Subcutaneous abdominal adipose tissue (tissue), 5 donors: ENCODE results near the gene RHOT1.
"Not testable (repeated sequence)": the region's sequence is repeated elsewhere in the genome, so short reads cannot be mapped to it uniquely, and the experiment has no call there.

Experiments
- H3K27ac ChIP-seq: one replicate; pipeline ENCODE4 v1.7.0; 2013; ENCODE audit warnings: low read depth, mild to moderate bottlenecking, inconsistent platforms, low read length, moderate library complexity
- H3K27me3 ChIP-seq, 5 donors: one replicate each; pipeline ENCODE4 v1.7.0; 2013; ENCODE audit warnings: low read length in 5 of 5, inconsistent platforms in 1 of 5; ENCODE audit not compliant: control insufficient read depth in 5 of 5, insufficient read depth in 4 of 5
- H3K36me3 ChIP-seq, 5 donors: one replicate each; pipeline ENCODE4 v1.7.0; 2013; ENCODE audit warnings: low read length in 5 of 5; ENCODE audit not compliant: control insufficient read depth in 5 of 5, insufficient read depth in 5 of 5
- H3K4me1 ChIP-seq, 5 donors: one replicate each; pipeline ENCODE4 v1.7.0; 2013; ENCODE audit warnings: low read length in 5 of 5, mild to moderate bottlenecking in 3 of 5, moderate library complexity in 1 of 5; ENCODE audit not compliant: control insufficient read depth in 5 of 5, insufficient read depth in 5 of 5
- H3K4me3 ChIP-seq, 5 donors: one replicate each; pipeline ENCODE4 v1.7.0; 2013; ENCODE audit warnings: low read length in 5 of 5, low read depth in 1 of 5
- H3K9ac ChIP-seq, 5 donors: one replicate each; pipeline ENCODE4 v1.7.0; 2013; ENCODE audit warnings: low read length in 5 of 5, mild to moderate bottlenecking in 4 of 5, moderate library complexity in 3 of 5
- H3K9me3 ChIP-seq, 5 donors: one replicate each; pipeline ENCODE4 v1.7.0; 2013; ENCODE audit warnings: low read length in 5 of 5; ENCODE audit not compliant: control insufficient read depth in 5 of 5
- donor health status: healthy.
- donor health status: healthy.
- donor health status: healthy.
- donor health status: healthy.
- donor health status: healthy.

The RHOT1 gene

GRCh38 chr17:32241640-32242039 lies 99.3 kb downstream of the RHOT1 start:
- no peaks in the 10 kb centered on the region for H3K36me3 ChIP-seq
- peak overlapping the region in 2 of 5 donors; percentile 40 to 48 for H3K9ac ChIP-seq
- H3K27ac ChIP-seq: no peak overlapping the region
- no peaks in the 10 kb centered on the region for H3K9me3 ChIP-seq
- no peak overlapping the region for H3K4me3 ChIP-seq
- peaks cover 0 to 38% (median 24%) of the 10 kb centered on the region in 5 donors for H3K4me1 ChIP-seq
- H3K27me3 ChIP-seq: no peaks in the 10 kb centered on the region

GRCh38 chr17:32249475-32249874 lies 107.2 kb downstream of the RHOT1 start:
- H3K9ac ChIP-seq: no peak overlapping the region
- H3K36me3 ChIP-seq: no peaks in the 10 kb centered on the region
- no peak overlapping the region for H3K27ac ChIP-seq
- no peaks in the 10 kb centered on the region for H3K9me3 ChIP-seq
- peaks cover 0 to 2% (median 0%) of the 10 kb centered on the region in 5 donors for H3K4me1 ChIP-seq
- H3K4me3 ChIP-seq: no peak overlapping the region
- H3K27me3 ChIP-seq: no peaks in the 10 kb centered on the region

- Histone ChIP-seq H3K36me3 (no peaks in the 10 kb centered on the region), H3K27me3 (no peaks in the 10 kb centered on the region), H3K9me3 (no peaks in the 10 kb centered on the region), H3K27ac (no peak overlapping the region), H3K9ac (no peak overlapping the region), H3K4me3 (no peak overlapping the region), H3K4me1 (peaks cover 4 to 20% (median 15%) of the 10 kb centered on the region in 5 donors)
These were observed 110.9 kb downstream of the RHOT1 start for GRCh38 chr17:32253117-32253611.

GRCh38 chr17:32256012-32256700 lies 113.9 kb downstream of the RHOT1 start:
- H3K36me3 ChIP-seq: no peaks in the 10 kb centered on the region
- no peak overlapping the region for H3K9ac ChIP-seq
- H3K27me3 ChIP-seq: no peaks in the 10 kb centered on the region
- H3K4me1 ChIP-seq: peaks cover 4 to 20% (median 15%) of the 10 kb centered on the region in 5 donors
- H3K27ac ChIP-seq: no peak overlapping the region
- H3K9me3 ChIP-seq: no peaks in the 10 kb centered on the region
- peak overlapping the region in 2 of 5 donors; percentile 22 to 23 for H3K4me3 ChIP-seq

- Histone ChIP-seq H3K9me3 (no peaks in the 10 kb centered on the region), H3K27ac (no peak overlapping the region), H3K9ac (no peak overlapping the region), H3K4me3 (peak overlapping the region in 2 of 5 donors; percentile 22 to 23), H3K27me3 (peaks cover 0 to 2% (median 0%) of the 10 kb centered on the region in 5 donors), H3K4me1 (peaks cover 4 to 24% (median 15%) of the 10 kb centered on the region in 5 donors), H3K36me3 (no peaks in the 10 kb centered on the region)
These were observed 114.4 kb downstream of the RHOT1 start for GRCh38 chr17:32256701-32257019.

- Histone ChIP-seq H3K27ac (no peak overlapping the region), H3K4me1 (peaks cover 4 to 24% (median 15%) of the 10 kb centered on the region in 5 donors), H3K9me3 (no peaks in the 10 kb centered on the region), H3K36me3 (no peaks in the 10 kb centered on the region), H3K9ac (no peak overlapping the region), H3K4me3 (no peak overlapping the region), H3K27me3 (peaks cover 3 to 19% (median 6%) of the 10 kb centered on the region in 5 donors)
These were observed 116.3 kb downstream of the RHOT1 start for GRCh38 chr17:32258383-32259140.

- Histone ChIP-seq H3K9me3 (no peaks in the 10 kb centered on the region), H3K4me3 (no peak overlapping the region), H3K27me3 (peaks cover 5 to 23% (median 13%) of the 10 kb centered on the region in 5 donors), H3K36me3 (no peaks in the 10 kb centered on the region), H3K4me1 (peaks cover 4 to 25% (median 16%) of the 10 kb centered on the region in 5 donors), H3K9ac (no peak overlapping the region), H3K27ac (no peak overlapping the region)
These were observed 117.3 kb downstream of the RHOT1 start for GRCh38 chr17:32259586-32259985.

GRCh38 chr17:32261417-32261736 lies 119.1 kb downstream of the RHOT1 start:
- Histone ChIP-seq H3K27me3 (peaks cover 6 to 33% (median 22%) of the 10 kb centered on the region in 5 donors), H3K4me1 (peaks cover 2 to 29% (median 21%) of the 10 kb centered on the region in 5 donors), H3K27ac (no peak overlapping the region), H3K9ac (no peak overlapping the region), H3K4me3 (no peak overlapping the region), H3K36me3 (no peaks in the 10 kb centered on the region), H3K9me3 (no peaks in the 10 kb centered on the region)

GRCh38 chr17:32261936-32262510 lies 119.7 kb downstream of the RHOT1 start:
- peaks cover 0 to 29% (median 21%) of the 10 kb centered on the region in 5 donors for H3K4me1 ChIP-seq
- H3K36me3 ChIP-seq: no peaks in the 10 kb centered on the region
- H3K27me3 ChIP-seq: peaks cover 11 to 40% (median 28%) of the 10 kb centered on the region in 5 donors
- no peak overlapping the region for H3K4me3 ChIP-seq
- H3K9ac ChIP-seq: no peak overlapping the region
- H3K9me3 ChIP-seq: no peaks in the 10 kb centered on the region
- no peak overlapping the region for H3K27ac ChIP-seq

GRCh38 chr17:32263515-32263914 lies 121.2 kb downstream of the RHOT1 start:
- peaks cover 0 to 32% (median 23%) of the 10 kb centered on the region in 5 donors for H3K4me1 ChIP-seq

More at GRCh38 chr17:32263515-32263914, 121.2 kb downstream of the RHOT1 start:
- not testable (repeated sequence) for H3K27ac ChIP-seq, H3K36me3 ChIP-seq, H3K9me3 ChIP-seq, H3K4me3 ChIP-seq, H3K9ac ChIP-seq
- H3K27me3 ChIP-seq: peaks cover 18 to 51% (median 37%) of the 10 kb centered on the region in 5 donors
